Measurements from ENCODE around the gene DHCR7. TPM values are rescaled to one million over a fixed set of nuclear protein-coding genes. Genes with fewer than 3 reads are reported as not detected.
"Not testable (repeated sequence)": the region's sequence is repeated elsewhere in the genome, so short reads cannot be mapped to it uniquely, and the experiment has no call there.

Gene DHCR7
- total RNA-seq, 1 donor from 2014 or later = 130 TPM

- no peak for ATAC-seq
These were observed 11.3 kb downstream of the DHCR7 start for GRCh38 chr11:71436861-71437260.

DNA sequence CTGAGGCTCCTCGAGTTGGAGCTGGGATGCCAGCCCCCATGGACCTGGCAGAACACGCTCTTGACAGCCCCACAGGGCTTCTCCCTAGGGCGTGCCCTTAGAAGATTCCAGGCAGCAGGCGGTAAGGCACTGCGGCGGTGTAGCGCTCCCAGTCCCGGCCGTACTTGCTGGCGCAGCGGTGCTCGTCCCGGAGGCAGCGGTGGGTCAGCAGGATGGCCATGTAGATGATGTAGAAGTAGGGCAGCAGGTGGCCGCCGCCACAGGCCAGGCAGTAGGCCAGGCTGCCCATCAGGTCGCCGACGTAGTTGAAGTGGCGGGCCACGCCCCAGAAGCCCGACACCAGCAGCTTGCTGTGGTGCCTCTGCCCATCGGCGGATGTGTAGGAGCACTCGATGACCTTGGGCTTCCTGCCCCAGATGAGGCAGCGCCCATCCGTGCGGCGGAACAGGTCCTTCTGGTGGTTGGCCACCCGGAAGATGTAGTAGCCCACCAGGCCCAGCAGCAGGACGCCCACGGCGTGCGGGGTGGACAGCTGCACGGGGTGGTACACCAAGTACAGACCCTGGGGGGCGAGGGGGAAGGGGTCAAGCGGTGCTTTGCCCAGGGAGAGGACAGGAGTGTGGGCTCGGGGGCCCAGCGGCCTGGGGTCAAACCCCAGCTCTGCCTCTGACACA lies 12.8 kb downstream of the DHCR7 start:
- no peak for ATAC-seq

DNA sequence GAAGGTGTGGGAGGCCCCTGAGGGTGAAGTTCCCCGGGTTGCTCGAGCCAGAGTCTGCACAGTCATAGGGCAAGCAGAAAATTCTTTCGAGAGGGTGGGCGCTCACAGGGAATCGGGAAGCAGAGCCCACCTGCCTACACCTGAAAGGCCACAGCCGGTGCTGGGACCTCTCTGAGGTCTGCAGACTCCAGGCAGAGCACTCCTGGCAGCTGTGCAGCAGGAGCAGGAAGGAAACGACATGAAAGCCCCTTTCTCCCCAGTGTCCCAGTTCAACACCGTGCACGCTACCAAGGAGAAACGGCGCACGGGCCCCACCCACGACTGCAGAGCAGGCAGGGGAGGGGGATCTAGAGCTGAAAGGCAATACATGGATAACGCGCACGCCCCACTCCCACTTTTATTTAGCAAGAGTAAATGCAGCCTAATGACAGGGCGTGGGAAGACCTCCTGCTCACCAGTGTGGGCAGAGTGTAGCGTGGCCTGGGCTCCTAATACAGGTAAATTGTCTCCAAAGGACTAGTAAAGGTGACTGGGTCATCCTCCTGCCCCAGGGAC lies 13.5 kb downstream of the DHCR7 start:
- no peak for ATAC-seq

DNA sequence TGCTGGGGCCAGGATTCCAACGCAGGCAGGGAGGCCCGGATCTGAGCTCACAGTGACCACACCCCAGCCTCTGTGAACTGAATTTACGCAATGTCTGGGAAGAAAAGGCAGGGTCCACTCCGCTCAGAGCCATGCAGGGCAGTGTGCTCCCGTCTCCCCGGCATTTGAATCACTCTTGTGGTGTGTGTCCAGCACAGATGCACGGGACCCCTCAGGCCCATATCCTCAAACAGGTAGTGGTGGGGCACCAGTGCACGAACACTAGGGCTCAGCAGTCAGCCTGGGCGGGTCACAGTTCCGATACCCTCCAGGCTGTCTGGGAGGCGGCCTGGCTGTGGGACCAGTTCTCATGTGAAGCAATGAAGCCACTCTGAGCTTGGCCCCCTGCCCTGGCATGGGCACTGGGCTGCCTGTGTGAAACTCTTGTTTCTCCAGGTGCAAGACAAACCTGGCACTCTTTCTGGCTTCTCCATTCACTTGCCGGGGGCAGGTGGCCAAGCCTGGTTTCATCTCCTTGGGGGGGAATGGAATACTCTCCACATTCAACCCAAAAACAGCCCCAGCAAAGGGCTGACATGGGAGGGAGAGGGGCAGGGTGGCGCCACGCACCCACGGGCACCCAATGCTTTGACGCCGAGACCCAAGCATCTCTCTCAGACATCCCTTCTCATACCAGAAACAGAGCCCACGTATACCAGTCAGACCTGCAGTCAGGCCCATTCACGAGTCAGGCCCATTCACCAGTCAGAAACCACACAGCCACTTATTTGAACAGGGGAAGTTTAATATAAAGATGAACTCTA lies 14.3 kb downstream of the DHCR7 start:
- peak; percentile 60 for ATAC-seq

GRCh38 chr11:71432761-71433647 lies 15.2 kb downstream of the DHCR7 start:
- ATAC-seq = no peak

DNA sequence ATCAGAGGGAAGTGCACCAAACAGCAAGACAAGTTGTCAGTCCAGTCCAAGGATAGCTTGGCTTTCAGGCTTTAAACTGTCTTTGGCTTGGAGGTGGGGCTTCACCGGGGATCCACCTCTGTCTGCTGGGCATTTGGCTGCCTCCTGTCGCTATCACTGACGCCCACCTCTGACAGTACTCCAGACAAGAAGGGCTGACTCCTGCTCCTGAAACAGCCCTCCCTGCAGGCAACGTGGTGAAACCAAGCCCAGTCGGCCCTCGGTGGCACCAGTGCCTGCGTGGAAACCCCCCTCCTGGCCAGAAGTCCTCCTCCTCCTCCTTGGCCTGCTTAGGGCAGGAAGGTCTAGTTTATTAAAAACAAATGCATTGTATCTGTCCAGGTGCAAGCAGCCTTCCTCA lies 16.9 kb downstream of the DHCR7 start:
- no peak for ATAC-seq

DNA sequence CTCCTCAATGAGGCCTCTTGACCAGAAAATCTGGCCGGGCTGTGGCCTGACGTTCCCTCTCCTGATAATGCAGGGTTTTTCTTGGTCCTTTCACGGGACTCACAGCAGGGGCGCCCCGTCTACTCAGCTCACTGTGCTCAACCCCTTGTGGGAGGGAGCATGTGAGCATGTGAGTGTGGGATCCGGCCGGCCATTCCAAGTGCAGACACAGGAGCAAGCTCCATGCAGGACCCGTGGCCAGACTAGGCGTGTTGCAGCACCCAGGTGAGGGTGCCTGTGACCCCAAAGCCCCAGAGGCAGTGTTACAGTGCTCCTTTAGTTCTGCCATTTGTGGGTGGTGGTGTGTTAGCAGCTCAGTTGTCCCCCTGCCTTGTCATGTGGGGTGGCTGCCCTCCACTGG lies 18.0 kb downstream of the DHCR7 start:
- ATAC-seq = no peak

DNA sequence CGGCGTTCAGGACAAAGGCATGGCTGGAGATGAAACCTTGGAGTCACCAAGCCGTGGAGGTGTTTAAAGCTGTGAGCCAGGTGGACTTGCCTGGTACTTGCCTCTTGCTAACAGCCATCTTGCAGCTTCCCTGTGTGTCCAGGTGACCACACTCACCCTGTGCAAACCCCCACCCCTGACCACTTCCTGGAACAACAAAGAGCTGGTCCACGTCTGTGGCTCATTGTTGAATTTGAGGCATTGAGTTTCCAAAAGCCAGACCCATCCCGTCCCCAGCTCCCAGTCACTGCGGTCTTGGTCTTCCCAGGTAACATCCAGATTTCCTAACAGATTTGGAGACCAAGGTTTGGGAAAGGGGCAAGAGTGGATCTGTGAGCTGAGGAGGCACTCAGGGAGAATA lies 18.5 kb downstream of the DHCR7 start:
- ATAC-seq = no peak

GRCh38 chr11:71428861-71429435 lies 19.2 kb downstream of the DHCR7 start:
- no peak for ATAC-seq

GRCh38 chr11:71426413-71426812 lies 21.8 kb downstream of the DHCR7 start:
- ATAC-seq = no peak

- peak; percentile 69 for ATAC-seq
These were observed 22.3 kb downstream of the DHCR7 start for GRCh38 chr11:71425860-71426259.

DNA sequence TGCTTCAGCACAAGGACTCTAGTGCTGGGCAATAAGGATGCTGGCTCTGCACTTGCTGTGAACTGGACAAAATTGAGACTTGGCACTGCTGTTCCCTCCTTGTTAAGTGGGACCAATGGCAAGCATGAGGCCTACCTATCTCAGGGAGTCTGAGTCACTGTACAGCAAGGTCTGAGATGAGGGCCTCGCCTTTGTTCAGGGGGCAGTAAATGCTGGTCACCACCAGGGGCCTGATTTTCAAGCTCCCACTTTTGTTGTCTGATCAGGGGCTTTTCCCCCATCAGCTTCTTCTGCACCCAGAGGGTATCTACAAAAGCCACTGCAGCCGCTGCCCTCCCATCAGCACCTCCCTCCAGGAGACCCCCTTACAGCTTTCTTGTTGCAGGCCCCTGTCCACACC lies 22.8 kb downstream of the DHCR7 start:
- ATAC-seq = no peak

DNA sequence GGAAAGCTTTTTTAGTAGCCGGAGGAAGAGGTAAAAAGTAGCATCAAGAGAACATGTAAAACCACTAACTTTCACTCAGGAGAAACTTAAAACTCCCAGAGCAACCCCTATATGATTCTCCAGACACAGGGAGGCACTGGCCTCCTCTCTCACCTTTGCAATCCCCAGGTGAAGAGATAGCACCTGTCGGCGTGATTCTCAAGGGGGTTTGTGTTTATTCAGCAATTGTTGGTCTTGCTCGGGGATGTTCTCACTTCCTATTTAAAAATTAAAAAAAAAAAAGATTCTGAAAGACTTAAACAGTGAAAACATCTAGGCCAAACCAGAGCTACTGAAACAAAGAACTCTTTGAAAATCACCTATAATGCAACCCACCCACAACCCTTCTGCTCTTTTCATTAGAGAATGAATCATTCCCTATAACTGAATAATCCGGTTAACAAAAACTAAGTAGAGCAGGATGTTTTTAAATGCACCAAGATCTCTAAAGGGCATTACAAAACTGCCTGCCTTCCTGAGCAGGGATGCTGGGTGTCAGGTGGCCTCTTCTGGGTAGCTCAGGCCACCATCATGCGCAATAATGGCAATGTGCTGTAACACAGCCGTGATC lies 24.9 kb downstream of the DHCR7 start:
- no peak for ATAC-seq

DNA sequence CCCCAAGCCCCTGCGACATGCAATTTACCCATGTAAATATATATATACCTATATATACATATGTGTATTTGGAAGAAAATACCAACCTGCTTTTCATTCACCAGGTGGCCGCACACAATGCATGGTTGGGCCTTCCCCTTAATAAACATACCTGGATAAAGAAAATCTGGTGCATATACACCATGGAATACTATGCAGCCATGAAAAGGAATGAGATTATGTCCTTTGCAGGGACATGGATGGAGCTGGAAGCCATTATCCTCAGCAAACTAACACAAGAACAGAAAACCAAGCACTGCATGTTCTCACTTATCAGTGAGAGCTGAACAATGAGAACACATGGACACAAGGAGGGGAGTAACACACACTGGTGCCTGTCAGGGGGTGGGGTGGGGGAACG lies 25.9 kb downstream of the DHCR7 start:
- ATAC-seq = not testable (repeated sequence)

- no peak for ATAC-seq
These were observed 26.7 kb downstream of the DHCR7 start for GRCh38 chr11:71421392-71421950.

GRCh38 chr11:71420455-71421241 lies 27.5 kb downstream of the DHCR7 start:
- peak; percentile 63 for ATAC-seq

GRCh38 chr11:71418643-71419042 lies 29.6 kb downstream of the DHCR7 start:
- ATAC-seq = no peak

DNA sequence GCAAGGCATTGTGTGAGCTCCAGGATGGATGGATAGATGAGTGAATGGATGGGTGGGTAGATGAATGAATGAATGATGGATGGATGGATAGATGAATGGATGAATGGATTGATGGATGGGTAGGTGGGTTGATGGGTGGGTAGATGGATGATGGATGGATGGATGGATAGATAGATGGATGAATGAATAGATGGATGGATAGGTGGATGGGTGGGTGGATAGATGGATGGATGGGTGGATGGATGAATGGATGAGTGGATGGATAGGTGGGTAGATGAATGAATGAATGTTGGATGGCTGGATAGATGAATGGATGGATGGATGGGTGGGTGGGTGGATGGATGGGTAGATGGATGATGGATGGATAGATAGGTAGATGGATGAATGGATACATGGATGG lies 33.5 kb downstream of the DHCR7 start:
- ATAC-seq = no peak

DNA sequence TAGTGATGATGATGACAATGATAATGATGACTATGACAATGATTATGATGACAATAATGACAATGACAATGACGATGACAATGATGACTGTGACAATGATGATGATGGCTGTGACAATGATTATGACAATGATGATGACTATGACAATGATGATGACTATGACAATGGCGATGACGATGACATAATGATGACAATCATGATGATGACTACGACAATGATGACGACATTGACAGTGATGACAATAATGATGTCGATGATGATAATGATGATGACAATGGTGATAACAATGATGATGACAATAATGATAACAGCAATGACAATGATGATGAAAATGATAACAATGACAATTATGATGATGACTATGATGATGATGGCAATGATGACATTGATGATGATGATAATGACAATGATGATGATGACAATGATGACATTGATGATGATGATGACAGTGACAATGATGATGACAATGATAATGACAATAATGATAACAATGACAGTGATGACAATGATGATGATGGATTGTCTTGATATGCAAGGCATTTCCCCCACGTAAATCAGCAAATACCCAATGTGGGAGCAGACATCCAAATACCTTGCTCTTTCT lies 37.7 kb downstream of the DHCR7 start:
- ATAC-seq = no peak

DNA sequence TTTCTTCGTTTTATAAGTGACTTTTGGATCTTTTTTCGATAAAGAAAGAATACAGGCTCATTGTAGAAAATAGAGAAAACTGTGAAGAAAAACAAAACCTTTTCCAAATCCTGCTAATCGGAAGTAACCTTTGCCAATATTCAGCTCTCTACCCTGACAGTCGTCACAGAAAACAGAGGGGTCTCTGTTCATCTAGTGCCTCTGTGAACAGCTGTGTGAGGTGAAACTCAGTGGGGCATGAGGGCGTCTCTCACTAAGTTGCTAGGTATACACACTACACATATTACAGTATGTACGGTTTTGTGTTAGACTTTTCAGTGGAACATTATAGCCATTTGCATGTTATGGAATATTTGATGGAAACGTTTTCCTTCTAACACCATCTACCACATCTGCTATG lies 39.4 kb downstream of the DHCR7 start:
- no peak for ATAC-seq

Measured in esophagus mucosa (tissue), 1 donor.